ENCODE data around the gene GABRR1. TPM values are rescaled to one million over a fixed set of nuclear protein-coding genes. Genes with fewer than 3 reads are reported as not detected.

The GABRR1 gene
- total RNA-seq = not detected in 2 replicates

GRCh38 chr6:89217299-89217910 is at the start of gene GABRR1:
Gene GABRR1, minus strand, starts transcription at chr6:89217358. Its CDS starts 36 bp downstream, at chr6:89217322.

GRCh38 chr6:89145956-89146717 is 71.0 kb downstream of the GABRR1 start, which contains the start of gene PM20D2:
Gene PM20D2, plus strand, starts transcription at chr6:89146055. Its CDS starts 90 bp downstream, at chr6:89146145.

Other genes with a start within 250 kb of the GABRR1 start
- 32.2 and 65.7 TPM in 2 replicates for gene PNRC1, start 136.6 kb downstream of the GABRR1 start, total RNA-seq
- gene SRSF12, start 99.3 kb downstream of the GABRR1 start, total RNA-seq = under 0.01 and 0.28 TPM in 2 replicates
- gene PM20D2, start 71.3 kb downstream of the GABRR1 start, total RNA-seq = 3.1 and 4.6 TPM in 2 replicates
- 0.19 and 0.56 TPM in 2 replicates for gene GABRR2, start 97.9 kb upstream of the GABRR1 start, total RNA-seq
- 23.7 and 39.3 TPM in 2 replicates for gene UBE2J1, start 135.4 kb upstream of the GABRR1 start, total RNA-seq
- gene RRAGD, start 194.9 kb upstream of the GABRR1 start, total RNA-seq = 0.19 and 7.0 TPM in 2 replicates
- gene ANKRD6, start 215.8 kb upstream of the GABRR1 start, total RNA-seq = 2.5 and 10.1 TPM in 2 replicates

Data from regular cardiac myocyte (primary cell).